HUES64 (cell line): ENCODE results near the gene ACTA1. TPM values are rescaled to one million over a fixed set of nuclear protein-coding genes. Genes with fewer than 3 reads are reported as not detected.
"Not testable (repeated sequence)": the region's sequence is repeated elsewhere in the genome, so short reads cannot be mapped to it uniquely, and the experiment has no call there.

Experiments used
- H3K27ac ChIP-seq: 2 replicates; pipeline ENCODE4 v1.7.0; 2013; ENCODE audit warnings: low read depth, low read length, inconsistent platforms
- H3K27me3 ChIP-seq: 2 replicates; pipeline ENCODE4 v1.6.1; 2013; ENCODE audit warnings: mild to moderate bottlenecking, low read length; ENCODE audit not compliant: insufficient read depth
- H3K36me3 ChIP-seq: 2 replicates; pipeline ENCODE4 v1.6.1; 2013; ENCODE audit warnings: mild to moderate bottlenecking, low read length; ENCODE audit not compliant: insufficient read depth
- H3K4me1 ChIP-seq: 2 replicates; pipeline ENCODE4 v1.6.1; 2013; ENCODE audit warnings: mild to moderate bottlenecking, low read length, moderate library complexity; ENCODE audit not compliant: insufficient read depth
- H3K4me3 ChIP-seq: 2 replicates; pipeline ENCODE4 v1.5.1; 2013; ENCODE audit warnings: mild to moderate bottlenecking, low read length, moderate library complexity
- H3K9ac ChIP-seq: 2 replicates; pipeline ENCODE4 v1.6.1; 2013; ENCODE audit warnings: mild to moderate bottlenecking, low read depth, low read length
- H3K9me3 ChIP-seq: 2 replicates; pipeline ENCODE4 v1.6.1; 2013; ENCODE audit warnings: low read depth, low read length; ENCODE audit not compliant: insufficient read depth
- WGBS: fragments of 150-250, 120-280 bp; methylation state at CpG from one replicate; pipeline ENCODE4 v1.1.7; 2013; ENCODE audit warnings: missing lambda C conversion rate; 5-methylcytosine and 5-hydroxymethylcytosine counted together
- polyA plus RNA-seq, 2 experiments: library from polyadenylated mRNA; stranded (reverse); fragments of 50-300 nt; gene quantifications; one replicate each; pipeline ENCODE4 v1.2.3, GENCODE V29; 2013

The ACTA1 gene
- 12.2 TPM for polyA plus RNA-seq (2013, experiment 1 of 2)
- polyA plus RNA-seq (2013, experiment 2 of 2) = 8.6 TPM

DNA sequence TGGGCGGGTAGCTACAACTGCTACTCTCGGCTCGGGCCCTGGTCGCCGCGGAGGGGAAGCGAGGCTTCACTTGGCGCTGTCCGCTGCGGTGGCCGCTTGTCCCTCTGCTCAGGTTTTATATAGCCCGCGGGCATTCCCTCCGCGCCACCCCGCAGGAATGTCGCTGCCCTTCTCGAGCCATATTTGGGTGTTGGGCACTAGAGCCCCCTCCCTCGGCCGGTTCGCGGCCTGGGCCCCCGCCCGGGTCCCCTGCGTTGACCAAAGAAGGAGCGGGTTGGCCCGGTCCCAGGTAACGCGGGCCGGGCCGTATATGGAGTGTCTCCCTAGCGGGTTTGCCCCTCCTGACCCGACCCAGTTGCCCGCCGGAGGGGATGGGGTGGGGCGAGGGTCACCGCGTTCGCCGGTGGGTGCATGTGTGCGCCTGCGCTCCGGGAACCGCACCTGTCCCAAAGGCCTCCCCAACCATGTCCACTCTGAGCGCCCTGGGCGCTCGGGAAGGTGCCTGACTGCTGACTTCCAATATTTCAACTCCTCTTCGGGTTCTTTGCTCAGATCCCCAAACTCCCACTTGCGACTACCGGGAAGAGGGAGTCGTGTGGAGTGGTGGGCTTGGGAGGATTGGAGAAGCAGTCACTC is at the start of gene ACTA1:
TSS of gene ACTA1 (minus strand) at position 90 of the 636 bp plus-strand sequence. CDS start 979 bp downstream, outside the sequence.
- Histone ChIP-seq H3K4me1 (peaks cover 6% of the 10 kb centered on the region), H3K27ac (no peak within 1 kb of the TSS), H3K36me3 (peaks cover 3% of the 10 kb centered on the region; the same call in 1 of the 2 replicates), H3K9ac (peak within 1 kb of the TSS; percentile 61), H3K27me3 (peaks cover 77% of the 10 kb centered on the region), H3K4me3 (peak within 1 kb of the TSS; percentile 60), H3K9me3 (no peaks in the 10 kb centered on the region)
- 2% methylated on average over 47 of the region's 51 CpGs for WGBS

DNA sequence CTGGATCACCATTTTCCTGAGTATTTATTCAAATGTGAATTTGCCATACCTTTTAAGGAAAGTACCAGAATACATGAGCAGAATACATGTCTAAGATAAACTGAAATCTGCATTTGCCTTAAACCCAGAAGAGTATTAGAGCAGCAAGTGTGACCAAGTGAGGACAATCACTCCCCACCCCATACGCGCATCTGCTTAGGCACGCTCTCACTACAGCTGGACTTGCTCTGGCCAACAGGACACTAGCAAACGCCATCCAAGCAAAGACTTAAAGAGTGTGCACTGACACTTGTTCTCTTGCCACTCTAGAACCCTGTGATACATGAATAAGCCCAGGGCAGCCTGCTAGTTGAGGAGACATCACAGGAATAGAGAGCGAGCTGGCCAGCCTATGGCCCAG is 48.6 kb upstream of the ACTA1 start:
- WGBS = 97% methylated on average over 5 of the region's 5 CpGs
- Histone ChIP-seq H3K4me3 (no peak overlapping the region), H3K4me1 (no peaks in the 10 kb centered on the region), H3K27ac (no peak overlapping the region), H3K27me3 (no peaks in the 10 kb centered on the region), H3K9me3 (no peaks in the 10 kb centered on the region), H3K36me3 (peaks cover 91% of the 10 kb centered on the region), H3K9ac (no peak overlapping the region)

DNA sequence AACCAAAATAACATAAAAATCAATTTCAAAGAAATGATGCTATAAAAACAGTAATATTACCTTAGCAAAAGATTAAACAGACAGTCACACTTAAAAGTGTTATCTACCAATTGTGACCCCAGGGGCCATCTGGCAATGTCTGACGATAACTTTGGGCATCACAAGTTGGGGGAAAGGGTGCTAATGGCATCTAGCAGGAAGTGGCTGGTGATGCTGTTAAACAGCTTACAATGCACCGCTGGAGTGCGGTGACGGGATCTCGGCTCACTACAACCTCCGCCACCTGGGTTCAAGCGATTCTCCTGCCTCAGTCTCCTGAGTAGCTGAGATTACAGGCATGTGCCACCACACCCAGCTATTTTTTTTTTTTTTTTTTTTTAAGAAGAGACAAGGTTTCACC is 46.6 kb upstream of the ACTA1 start:
- peaks cover 87% of the 10 kb centered on the region for H3K36me3 ChIP-seq
- H3K9ac ChIP-seq = no peak overlapping the region
- H3K27ac ChIP-seq = no peak overlapping the region
- H3K4me3 ChIP-seq = no peak overlapping the region
- no peaks in the 10 kb centered on the region for H3K9me3 ChIP-seq
- H3K4me1 ChIP-seq = no peaks in the 10 kb centered on the region
- 97% methylated on average over 7 of the region's 7 CpGs for WGBS
- H3K27me3 ChIP-seq = no peaks in the 10 kb centered on the region

DNA sequence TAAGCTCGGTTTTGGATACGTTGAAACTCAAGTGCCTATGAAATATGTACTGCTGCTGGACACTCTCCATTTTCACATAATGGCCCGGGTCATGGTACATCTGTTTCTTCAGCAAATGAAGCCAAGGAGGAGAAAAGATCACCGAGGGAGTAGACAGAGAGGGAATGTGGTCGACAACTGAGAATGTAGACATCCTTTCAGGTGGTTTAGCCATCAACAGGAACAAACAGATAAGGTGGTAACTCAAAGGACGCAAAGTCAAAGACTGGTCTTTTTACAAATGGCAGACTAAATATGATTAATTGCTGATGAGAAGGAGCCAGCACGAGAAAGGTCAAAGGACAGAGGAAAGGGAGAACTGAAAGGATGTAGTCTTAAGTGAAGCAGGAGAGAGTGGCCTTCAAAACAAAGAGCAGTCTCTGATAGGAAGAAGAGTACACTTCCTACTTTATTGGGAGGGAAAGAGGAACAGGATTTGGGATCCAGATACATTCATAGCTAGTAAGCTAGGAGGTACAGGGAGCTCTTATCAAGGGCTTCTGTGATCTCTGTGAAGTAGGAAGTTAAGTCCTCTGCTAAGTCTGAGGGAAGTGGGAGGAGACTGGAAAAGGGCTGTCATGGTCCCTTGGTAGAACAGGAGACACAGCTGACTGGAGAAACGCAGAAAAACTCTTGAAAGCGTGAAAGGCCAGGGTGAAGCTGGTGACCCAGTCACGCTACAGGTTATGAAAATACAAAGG is 45.9 kb upstream of the ACTA1 start:
- Histone ChIP-seq H3K9ac (no peak overlapping the region), H3K27me3 (no peaks in the 10 kb centered on the region), H3K4me1 (no peaks in the 10 kb centered on the region), H3K27ac (no peak overlapping the region), H3K36me3 (peaks cover 87% of the 10 kb centered on the region), H3K9me3 (no peaks in the 10 kb centered on the region), H3K4me3 (no peak overlapping the region)
- WGBS = 90% methylated on average over 10 of the region's 10 CpGs

DNA sequence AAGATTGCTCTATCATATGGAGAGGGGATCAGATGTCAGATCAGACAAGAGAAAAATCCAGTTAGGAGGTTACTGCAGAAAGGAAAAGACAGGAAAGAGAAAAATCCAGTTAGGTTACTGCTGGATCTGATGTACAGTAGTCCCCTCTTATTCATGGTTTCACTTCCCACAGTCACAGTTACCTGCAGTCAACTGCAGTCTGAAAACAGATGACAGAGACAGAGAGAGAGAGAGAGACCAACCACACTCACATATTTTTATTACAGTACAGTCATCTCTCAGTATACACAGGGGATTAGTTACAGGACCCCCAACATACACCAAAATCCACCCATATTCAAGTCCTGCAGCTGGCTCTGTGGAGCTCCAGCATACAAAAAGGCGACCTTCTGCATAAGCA is 45.0 kb upstream of the ACTA1 start:
- H3K36me3 ChIP-seq = peaks cover 87% of the 10 kb centered on the region
- no peaks in the 10 kb centered on the region for H3K9me3 ChIP-seq
- no peaks in the 10 kb centered on the region for H3K27me3 ChIP-seq
- H3K4me3 ChIP-seq = no peak overlapping the region
- H3K9ac ChIP-seq = no peak overlapping the region
- H3K4me1 ChIP-seq = no peaks in the 10 kb centered on the region
- no peak overlapping the region for H3K27ac ChIP-seq
- WGBS = 93% methylated on average over 1 of the region's 1 CpG

DNA sequence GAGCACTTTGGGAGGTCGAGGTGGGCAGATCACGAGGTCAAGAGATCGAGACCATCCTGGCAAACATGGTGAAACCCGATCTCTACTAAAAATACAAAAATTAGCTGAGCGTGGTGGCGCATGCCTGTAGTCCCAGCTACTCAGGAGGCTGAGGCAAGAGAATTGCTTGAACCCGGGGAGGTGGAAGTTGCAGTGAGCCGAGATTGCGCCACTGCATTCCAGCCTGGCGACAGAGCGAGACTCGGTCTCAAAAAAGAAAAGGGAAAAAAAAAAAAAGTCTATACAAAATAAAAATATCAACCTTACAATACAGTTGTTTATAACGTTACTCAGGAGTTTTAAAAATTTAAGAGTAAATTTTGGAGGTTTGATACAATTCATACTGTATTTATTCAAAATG is 42.0 kb upstream of the ACTA1 start:
- H3K9me3 ChIP-seq, H3K27ac ChIP-seq, H3K27me3 ChIP-seq, H3K9ac ChIP-seq, H3K4me1 ChIP-seq, H3K4me3 ChIP-seq: not testable (repeated sequence)
- peaks cover 80% of the 10 kb centered on the region for H3K36me3 ChIP-seq
- 90% methylated on average over 9 of the region's 13 CpGs for WGBS

DNA sequence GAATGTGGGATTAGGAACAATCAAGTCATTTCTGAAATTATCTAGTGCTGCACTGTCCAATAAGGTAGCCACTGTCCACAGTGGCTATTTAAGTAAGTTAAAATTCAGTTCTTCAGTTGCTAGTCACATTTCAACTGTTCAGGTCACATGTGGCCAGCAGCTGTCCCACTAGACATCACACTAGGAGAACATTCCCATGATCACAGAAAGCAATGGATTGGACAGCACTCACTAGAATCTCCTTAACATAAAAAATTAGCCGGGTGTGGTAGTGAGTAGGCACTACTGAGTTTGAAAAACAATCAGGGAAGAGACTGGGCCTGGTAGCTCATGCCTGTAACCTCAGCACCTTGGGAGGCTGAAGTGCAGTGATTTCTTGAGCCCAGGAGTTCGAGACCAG is 40.6 kb upstream of the ACTA1 start:
- 94% methylated on average over 2 of the region's 2 CpGs for WGBS
- Histone ChIP-seq H3K9ac (no peak overlapping the region), H3K9me3 (no peaks in the 10 kb centered on the region), H3K27ac (no peak overlapping the region), H3K4me1 (no peaks in the 10 kb centered on the region), H3K36me3 (peaks cover 81% of the 10 kb centered on the region), H3K27me3 (no peaks in the 10 kb centered on the region), H3K4me3 (no peak overlapping the region)

DNA sequence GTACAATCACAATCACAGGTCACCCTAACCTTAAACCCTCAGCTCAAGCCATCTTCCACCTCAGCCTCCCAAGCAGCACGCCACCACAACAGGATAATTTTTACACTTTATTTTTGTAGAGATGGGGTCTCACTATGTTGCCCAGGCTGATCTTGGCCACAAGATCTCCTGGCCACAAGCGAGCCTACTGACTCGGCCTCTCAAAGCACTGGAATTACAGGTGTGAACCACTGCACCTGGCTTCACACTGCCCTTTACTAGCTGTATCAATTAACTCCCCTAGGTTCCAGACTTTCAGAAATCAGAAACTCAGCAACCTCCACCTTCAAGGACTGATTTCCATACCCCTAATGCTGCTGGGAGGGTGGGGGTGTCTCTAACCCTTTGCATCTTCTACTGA is 37.3 kb upstream of the ACTA1 start:
- WGBS = 92% methylated on average over 3 of the region's 3 CpGs
- Histone ChIP-seq H3K4me1 (no peaks in the 10 kb centered on the region), H3K9me3 (no peaks in the 10 kb centered on the region), H3K36me3 (peaks cover 90% of the 10 kb centered on the region), H3K27ac (no peak overlapping the region), H3K27me3 (no peaks in the 10 kb centered on the region), H3K9ac (no peak overlapping the region), H3K4me3 (no peak overlapping the region)

DNA sequence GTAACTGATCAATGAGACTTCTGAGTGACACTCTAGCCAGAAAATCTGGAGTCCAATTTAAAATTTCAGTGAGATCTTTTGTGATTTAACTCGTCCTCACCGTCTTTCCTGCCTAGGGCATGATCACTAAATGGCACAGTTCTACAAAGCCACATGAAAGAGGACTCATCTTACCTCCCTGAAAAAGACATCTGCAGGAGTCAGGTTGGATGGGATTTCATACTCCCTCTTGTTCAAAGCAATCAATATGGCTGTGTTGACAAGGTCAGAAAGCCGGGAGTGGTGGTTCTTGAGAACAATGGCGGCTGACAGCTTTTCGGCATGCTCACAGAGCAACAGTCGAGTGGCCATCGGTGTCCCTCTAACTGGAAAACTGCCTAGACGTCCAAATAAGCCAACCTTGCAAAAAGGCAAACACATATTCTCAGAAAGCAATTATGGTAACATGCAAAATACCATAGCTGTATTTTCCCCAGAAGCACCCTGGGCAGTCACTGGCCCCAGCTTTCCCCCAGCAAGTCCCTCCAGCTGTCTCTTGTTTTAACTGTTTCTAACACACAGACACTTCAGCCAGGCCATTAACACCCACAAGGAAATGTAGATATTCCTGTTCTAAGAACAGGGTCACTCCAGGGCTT is 36.6 kb upstream of the ACTA1 start:
- Histone ChIP-seq H3K27ac (no peak overlapping the region), H3K4me1 (no peaks in the 10 kb centered on the region), H3K4me3 (no peak overlapping the region), H3K36me3 (peaks cover 91% of the 10 kb centered on the region), H3K9ac (no peak overlapping the region), H3K27me3 (no peaks in the 10 kb centered on the region), H3K9me3 (no peaks in the 10 kb centered on the region)
- whole genome bisulfite sequencing = 96% methylated on average over 8 of the region's 8 CpGs

DNA sequence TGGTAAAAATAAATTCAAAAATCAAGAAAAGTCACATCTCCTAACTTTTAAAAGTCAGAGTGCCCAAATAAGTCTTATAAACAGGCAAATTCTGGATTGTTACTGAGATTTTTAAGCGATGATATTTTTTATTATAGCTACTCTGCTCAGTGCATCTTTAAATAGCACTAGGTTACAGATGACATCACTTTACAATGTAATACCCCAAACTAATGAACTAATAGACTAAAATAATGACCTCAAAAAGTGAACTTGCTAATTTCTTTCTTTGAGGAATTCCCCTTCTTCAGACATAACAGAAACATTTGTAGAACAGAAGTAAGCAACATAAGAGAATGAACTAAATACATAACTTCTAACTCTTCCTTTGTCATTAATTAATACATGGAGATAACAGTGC is 33.0 kb upstream of the ACTA1 start:
- peaks cover 98% of the 10 kb centered on the region for H3K36me3 ChIP-seq
- no peaks in the 10 kb centered on the region for H3K27me3 ChIP-seq
- H3K27ac ChIP-seq = no peak overlapping the region
- H3K4me1 ChIP-seq = no peaks in the 10 kb centered on the region
- H3K4me3 ChIP-seq = no peak overlapping the region
- WGBS = no CpG with 5 or more reads among the region's 1 CpG
- H3K9ac ChIP-seq = no peak overlapping the region
- H3K9me3 ChIP-seq = no peaks in the 10 kb centered on the region

DNA sequence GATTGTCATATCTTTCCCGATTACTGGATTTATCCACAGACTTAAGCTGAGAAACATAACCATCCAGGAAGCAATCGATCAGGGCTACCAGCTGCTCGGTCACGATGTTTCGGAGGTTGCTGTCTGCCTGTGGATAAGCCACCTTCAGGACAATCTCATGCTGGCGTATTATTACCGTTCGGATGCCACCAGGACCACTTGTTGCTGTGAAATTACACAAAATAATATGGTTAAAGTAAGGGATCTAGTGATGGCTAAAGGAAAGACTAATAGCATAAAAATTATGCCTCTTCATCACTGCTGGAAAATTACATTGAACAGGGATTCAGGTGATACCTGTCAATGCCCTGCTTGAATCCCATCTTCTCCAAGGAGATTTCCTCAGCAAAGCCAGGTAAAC is 30.8 kb upstream of the ACTA1 start:
- H3K27ac ChIP-seq = no peak overlapping the region
- H3K27me3 ChIP-seq = no peaks in the 10 kb centered on the region
- H3K4me1 ChIP-seq = no peaks in the 10 kb centered on the region
- H3K9ac ChIP-seq = no peak overlapping the region
- H3K36me3 ChIP-seq = peaks cover 98% of the 10 kb centered on the region
- no peak overlapping the region for H3K4me3 ChIP-seq
- H3K9me3 ChIP-seq = no peaks in the 10 kb centered on the region
- WGBS = 95% methylated on average over 8 of the region's 8 CpGs
